Activated CD8-positive, alpha-beta memory T cell treated with anti-CD3 and anti-CD28 coated beads for 36 hours (primary cell): ENCODE results near the gene ZNF672. TPM values are rescaled to one million over a fixed set of nuclear protein-coding genes. Genes with fewer than 3 reads are reported as not detected.

Experiments
- CTCF ChIA-PET: fragments of 350-600 bp; sonication (Branson Sonifier 250); formaldehyde crosslinking; loops from one replicate; lab custom pipeline; 2021; ENCODE audit warnings: antibody characterized with exemption; lab: Charles Lee
- POLR2A ChIA-PET: fragments of 350-600 bp; sonication (Branson Sonifier 250); formaldehyde crosslinking; loops from one replicate; lab custom pipeline; 2021; ENCODE audit warnings: antibody characterized with exemption; lab: Charles Lee
- total RNA-seq, 2 experiments: library from RNA; stranded (reverse); gene quantifications; one replicate each; pipeline ENCODE4 v1.2.3, GENCODE V29; 2021

The ZNF672 gene
- total RNA-seq, 2 experiments from 2014 or later: 49.1 to 50.3 TPM

DNA sequence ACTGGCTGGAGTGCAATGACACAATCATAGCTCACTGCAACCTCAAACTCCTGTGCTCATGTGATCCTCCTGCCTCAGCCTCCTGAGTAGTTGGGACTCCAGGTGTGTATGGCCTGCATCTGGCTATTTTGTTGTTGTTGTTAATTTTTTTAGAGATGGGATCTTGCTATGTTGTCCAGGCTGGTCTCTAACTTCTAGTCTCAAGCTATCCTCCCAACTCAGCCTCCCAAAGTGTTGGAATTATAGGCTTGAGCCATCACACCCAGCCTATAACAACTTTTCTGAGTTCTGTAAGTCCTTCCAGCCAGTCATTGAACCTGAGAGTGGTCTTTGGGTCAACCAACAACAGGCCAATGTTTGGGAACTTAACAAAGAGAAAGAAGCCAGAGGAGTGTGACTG, 56.8 kb downstream of the ZNF672 start:
- CTCF ChIA-PET: no interaction called here
- POLR2A ChIA-PET: no interaction called here

DNA sequence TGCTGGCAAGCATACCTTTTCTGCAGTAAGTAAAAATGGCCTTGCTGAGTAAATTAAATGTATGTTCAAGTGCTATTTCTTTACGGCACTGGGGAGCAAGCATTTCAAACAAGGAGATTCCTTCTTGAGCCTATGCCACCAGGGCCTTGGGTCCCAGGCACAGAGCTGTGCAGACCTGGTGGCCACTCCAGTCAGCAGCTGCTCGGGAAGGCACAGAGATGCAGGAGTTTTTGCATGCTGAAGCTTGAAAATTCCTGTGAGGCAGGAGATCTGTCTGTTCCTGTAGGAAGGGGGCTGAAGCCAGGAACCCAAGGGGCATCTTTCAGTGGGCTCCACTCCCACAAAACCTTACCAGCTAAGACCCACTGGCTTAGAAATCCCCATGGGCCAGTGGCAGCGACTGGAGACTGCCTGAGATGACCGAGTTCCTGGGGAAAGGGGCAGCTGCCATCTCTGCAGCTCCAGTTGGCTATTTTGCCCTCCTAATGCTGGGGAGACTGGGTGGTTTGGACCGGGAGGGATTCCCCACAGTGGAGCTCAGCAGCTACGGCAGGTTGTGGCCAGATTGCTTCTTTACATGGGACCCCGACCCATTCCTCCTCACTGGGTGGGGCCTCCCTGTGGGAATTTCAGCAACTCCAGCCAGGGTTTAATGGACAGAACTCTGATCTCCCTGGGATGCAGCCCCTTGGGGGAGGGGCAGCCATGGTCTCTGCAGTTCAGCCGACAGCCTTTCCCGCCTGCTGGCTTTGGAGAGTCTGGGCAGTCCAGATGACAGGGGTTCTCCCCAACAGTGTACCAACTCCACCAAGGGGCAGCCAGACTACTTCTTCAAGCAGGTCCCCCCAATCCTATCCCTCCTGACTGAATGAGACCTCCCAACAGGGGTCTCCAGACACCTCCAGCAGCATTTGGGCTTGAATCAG, 59.7 kb downstream of the ZNF672 start:
- ChIA-PET POLR2A (no interaction called here), CTCF (no interaction called here)

Other genes starting within 250 kb of the ZNF672 start
- not detected for gene OR2T10, start 240.5 kb upstream of the ZNF672 start, total RNA-seq
- gene OR2T11, start 203.1 kb upstream of the ZNF672 start, total RNA-seq: not detected
- not detected for gene OR2T35, start 192.9 kb upstream of the ZNF672 start, total RNA-seq
- gene OR2T27, start 182.7 kb upstream of the ZNF672 start, total RNA-seq: not detected
- gene OR14I1, start 135.5 kb upstream of the ZNF672 start, total RNA-seq: not detected
- not detected for gene LYPD8, start 82.5 kb upstream of the ZNF672 start, total RNA-seq
- gene SH3BP5L, start 12.3 kb upstream of the ZNF672 start, total RNA-seq: 10 to 100 TPM; 19.9 to 20.0 TPM
- 10 to 100 TPM; 69.4 to 75.9 TPM for gene ZNF692, start 20.9 kb downstream of the ZNF672 start, total RNA-seq
- 1 to 10 TPM; 5.8 to 5.9 TPM for gene PGBD2, start 68.0 kb downstream of the ZNF672 start, total RNA-seq